ENCODE data around the gene MALT1. TPM values are rescaled to one million over a fixed set of nuclear protein-coding genes. Genes with fewer than 3 reads are reported as not detected.

Gene MALT1
- polyA plus RNA-seq, 3 donors from 2014 or later = 18.8 to 34.2 (median 30.6) TPM

DNA sequence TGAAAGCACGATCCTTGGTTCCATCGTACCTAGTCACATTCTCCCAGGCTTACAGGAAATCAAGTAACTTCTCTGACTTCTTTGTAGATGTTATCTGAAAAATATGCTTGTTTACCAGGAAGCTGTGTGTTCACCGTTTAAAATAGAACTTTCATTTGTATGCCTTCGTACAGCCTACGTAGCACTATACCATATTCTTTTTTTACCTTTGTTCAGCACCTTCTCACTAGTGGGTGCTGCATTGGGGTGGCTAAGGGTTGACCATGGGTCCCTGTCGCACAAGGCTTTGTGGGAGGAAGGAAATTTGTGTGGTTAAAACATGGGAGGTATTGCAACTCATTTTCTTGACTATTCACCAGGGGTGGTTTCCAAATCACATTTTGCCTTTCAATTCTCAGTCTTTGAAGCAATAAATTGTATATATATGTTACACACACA is 16.6 kb downstream of the MALT1 start:
- peaks cover 16 to 26% (median 20%) of the 10 kb centered on the region in 3 donors for H3K36me3 Mint-ChIP-seq
- DNase-seq = peak; percentile 61 to 74 (median 68)
- peak overlapping the region; percentile 77 to 90 (median 82) for H3K4me3 Mint-ChIP-seq
- no peaks in the 10 kb centered on the region for H3K9me3 Mint-ChIP-seq
- peaks cover 0 to 9% (median 0%) of the 10 kb centered on the region in 3 donors for H3K27me3 Mint-ChIP-seq (ENCODE audit: low read depth in 3 of 3)
- peaks cover 45 to 69% of the 10 kb centered on the region in 2 donors for H3K4me1 Mint-ChIP-seq
- H3K27ac Mint-ChIP-seq = peak overlapping the region; percentile 81 to 98 (median 92)

DNA sequence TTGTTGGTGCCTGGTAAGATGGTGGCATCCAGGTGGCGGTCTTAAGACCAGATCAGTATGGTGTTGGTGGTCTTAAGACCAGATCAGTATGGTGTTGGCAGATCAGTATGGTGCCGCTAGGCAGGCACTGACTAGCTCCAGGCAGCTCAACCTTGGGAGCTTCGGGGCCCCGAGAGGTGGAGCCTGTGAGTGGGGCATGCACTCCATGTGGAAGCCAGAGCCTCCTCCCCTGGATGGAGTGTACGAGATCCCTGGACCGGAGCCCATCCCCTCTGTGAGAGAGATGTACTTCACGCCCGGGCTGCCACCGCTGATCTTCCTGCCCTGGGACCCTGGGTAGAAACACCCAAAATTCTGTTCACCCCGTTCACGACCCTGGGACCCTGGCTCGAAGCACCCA is 19.0 kb downstream of the MALT1 start:
- peak overlapping the region in 3 of 6 donors; percentile 45 to 78 (median 56) for H3K27ac Mint-ChIP-seq
- peaks cover 6 to 19% (median 19%) of the 10 kb centered on the region in 3 donors for H3K36me3 Mint-ChIP-seq
- H3K4me3 Mint-ChIP-seq = no peak overlapping the region
- H3K4me1 Mint-ChIP-seq = peaks cover 56 to 78% of the 10 kb centered on the region in 2 donors
- DNase-seq = no peak
- peaks cover 0 to 12% (median 0%) of the 10 kb centered on the region in 3 donors for H3K27me3 Mint-ChIP-seq (ENCODE audit: low read depth in 3 of 3)
- H3K9me3 Mint-ChIP-seq = no peaks in the 10 kb centered on the region

DNA sequence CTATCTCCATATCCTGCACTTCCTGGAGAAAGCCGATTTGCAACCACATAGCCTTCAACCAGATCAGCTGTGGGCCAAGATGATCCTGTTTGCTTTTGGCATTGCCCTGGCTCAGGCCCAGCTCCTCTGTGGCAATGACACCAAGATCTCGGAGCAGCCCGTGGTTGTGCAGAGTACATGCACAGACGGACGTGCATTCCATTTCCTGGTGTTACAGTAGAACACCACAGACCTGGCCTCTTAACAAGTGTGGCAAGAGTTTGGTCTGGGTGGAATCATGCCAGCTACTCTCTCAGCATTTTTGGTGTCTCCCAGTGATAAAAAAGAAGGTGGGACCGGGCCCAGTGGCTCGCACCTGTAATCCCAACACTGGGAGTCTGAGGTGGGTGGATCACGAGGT is 20.0 kb downstream of the MALT1 start:
- Mint-ChIP-seq H3K27me3 (ENCODE audit: low read depth in 3 of 3) (peaks cover 0 to 12% (median 0%) of the 10 kb centered on the region in 3 donors), H3K9me3 (no peaks in the 10 kb centered on the region), H3K27ac (no peak overlapping the region), H3K4me3 (no peak overlapping the region), H3K36me3 (peaks cover 12 to 27% (median 25%) of the 10 kb centered on the region in 3 donors), H3K4me1 (peaks cover 57 to 86% of the 10 kb centered on the region in 2 donors)
- DNase-seq = peak in 2 of 3 donors; percentile 11 to 24

DNA sequence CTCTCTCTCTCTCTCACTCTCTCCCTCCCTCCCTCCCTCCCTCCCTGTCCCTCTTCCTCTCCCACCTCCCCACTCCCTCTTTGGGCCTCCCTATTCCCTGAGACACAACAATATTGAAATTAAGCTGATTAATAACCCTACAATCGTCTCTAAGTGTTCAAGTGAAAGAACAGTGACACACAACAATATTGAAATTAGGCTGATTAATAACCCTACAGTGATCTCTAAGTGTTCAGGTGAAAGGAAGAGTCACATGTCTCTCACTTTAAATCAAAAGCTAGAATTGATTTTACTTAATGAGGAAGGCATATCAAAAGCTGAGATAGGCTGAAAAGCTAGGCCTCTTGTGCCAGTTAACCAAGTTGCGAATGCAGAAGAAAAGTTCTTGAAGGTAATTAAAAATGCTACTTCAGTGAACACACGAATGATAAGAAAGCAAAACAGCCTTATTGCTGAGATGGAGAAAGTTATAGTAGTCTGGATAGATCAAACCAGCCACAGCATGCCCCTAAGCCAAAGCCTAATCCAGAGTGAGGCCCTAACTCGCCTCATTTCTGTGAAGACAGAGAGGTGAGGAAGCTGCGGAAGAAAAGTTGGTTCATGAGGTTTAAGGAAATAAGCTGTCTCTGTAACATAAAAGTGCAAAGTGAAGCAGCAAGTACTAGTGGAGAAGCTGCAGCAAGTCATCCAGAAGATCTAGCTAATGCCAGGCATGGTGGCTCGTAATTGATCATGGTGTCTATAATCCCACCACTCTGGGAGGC is 21.3 kb downstream of the MALT1 start:
- Mint-ChIP-seq H3K4me3 (no peak overlapping the region), H3K27ac (peak overlapping the region in 4 of 6 donors; percentile 47 to 77 (median 56)), H3K4me1 (peaks cover 53 to 78% of the 10 kb centered on the region in 2 donors), H3K36me3 (peaks cover 15 to 34% (median 32%) of the 10 kb centered on the region in 3 donors), H3K9me3 (no peaks in the 10 kb centered on the region), H3K27me3 (ENCODE audit: low read depth in 3 of 3) (peaks cover 0 to 10% (median 0%) of the 10 kb centered on the region in 3 donors)
- DNase-seq = no peak

DNA sequence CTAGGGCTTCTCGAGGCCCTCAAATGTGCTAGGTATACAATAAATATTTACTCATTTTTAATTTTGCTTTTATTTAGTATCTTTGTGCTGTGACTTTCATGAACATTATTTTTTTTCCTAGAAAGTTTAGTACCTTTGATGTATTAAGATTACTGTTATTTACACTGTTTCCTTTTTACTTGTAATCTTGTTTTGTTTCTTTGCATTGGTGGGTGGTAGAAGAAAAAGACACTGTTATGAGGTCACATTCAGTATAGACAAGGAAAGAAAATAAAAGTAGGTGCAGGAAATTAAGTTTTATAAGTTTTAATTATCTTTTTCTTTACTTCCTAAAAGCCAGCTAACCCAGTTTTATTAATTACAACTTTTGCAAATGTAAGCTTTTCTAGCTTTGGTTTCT is 23.0 kb downstream of the MALT1 start:
- Mint-ChIP-seq H3K36me3 (peaks cover 15 to 37% (median 35%) of the 10 kb centered on the region in 3 donors), H3K9me3 (no peaks in the 10 kb centered on the region), H3K27ac (peak overlapping the region in 3 of 6 donors; percentile 24 to 50 (median 47)), H3K4me3 (no peak overlapping the region), H3K27me3 (ENCODE audit: low read depth in 3 of 3) (peaks cover 0 to 5% (median 2%) of the 10 kb centered on the region in 3 donors), H3K4me1 (peaks cover 42 to 61% of the 10 kb centered on the region in 2 donors)
- DNase-seq = no peak

DNA sequence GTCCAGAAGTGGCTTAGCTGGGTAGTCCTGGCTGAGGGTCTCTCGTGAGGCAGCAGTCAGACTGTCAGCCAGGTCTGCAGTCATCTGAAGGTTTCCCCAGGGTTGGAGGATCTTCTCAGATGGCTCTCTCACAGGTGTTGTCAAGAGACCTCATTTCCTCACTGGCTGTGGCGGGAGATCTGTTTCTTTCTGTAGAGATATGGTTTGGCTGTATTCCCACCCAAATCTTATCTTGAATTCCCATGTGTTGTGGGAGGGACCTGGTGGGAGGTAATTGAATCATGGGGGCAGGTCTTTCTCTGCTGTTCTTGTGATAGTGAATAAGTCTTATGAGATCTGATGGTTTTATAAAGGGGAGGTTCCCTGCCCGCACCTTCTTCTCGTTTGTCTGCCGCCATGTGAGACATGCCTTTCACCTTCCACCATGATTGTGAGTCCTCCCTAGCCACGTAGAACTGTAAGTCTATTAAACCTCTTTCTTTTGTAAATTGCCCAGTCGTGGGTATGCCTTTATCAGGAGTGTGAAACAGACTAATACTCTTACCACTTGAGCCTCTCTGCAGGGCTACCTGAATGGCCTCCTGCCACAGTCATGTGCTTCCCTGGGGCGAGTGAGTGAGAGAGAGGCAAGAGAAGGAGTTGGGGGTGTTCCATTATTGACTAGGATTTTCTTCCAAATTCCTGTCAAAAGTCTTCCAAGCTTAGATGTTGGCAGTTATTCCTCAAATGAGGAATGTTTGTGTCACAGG is 23.6 kb downstream of the MALT1 start:
- Mint-ChIP-seq H3K4me3 (no peak overlapping the region), H3K9me3 (no peaks in the 10 kb centered on the region), H3K27ac (peak overlapping the region in 3 of 6 donors; percentile 24 to 71 (median 30)), H3K4me1 (peaks cover 35 to 55% of the 10 kb centered on the region in 2 donors), H3K27me3 (ENCODE audit: low read depth in 3 of 3) (peaks cover 0 to 4% (median 2%) of the 10 kb centered on the region in 3 donors), H3K36me3 (peaks cover 10 to 30% (median 28%) of the 10 kb centered on the region in 3 donors)
- no peak for DNase-seq

DNA sequence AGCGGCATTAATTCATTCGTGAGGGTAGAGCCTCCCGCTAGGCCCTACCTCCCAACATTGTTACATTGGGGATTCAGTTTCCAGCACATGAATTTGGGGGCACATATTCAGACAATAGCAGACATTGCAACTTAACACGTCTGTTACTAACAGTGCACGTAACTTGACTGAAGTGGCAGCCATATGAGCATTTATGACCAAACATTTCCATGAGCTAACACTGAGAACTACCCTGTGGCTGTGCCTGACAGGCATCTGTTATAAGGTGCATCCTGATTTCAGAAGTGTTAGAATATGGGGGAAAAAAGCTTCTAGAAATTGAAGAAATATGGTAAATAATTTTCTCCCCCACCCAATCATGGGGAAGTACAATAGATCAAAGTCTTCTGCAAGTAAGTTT is 24.5 kb downstream of the MALT1 start:
- Mint-ChIP-seq H3K27me3 (ENCODE audit: low read depth in 3 of 3) (peaks cover 0 to 4% (median 2%) of the 10 kb centered on the region in 3 donors), H3K9me3 (no peaks in the 10 kb centered on the region), H3K36me3 (peaks cover 10 to 23% (median 21%) of the 10 kb centered on the region in 3 donors), H3K27ac (peak overlapping the region in 2 of 6 donors; percentile 23 to 37), H3K4me1 (peaks cover 30 to 46% of the 10 kb centered on the region in 2 donors), H3K4me3 (no peak overlapping the region)
- no peak for DNase-seq

DNA sequence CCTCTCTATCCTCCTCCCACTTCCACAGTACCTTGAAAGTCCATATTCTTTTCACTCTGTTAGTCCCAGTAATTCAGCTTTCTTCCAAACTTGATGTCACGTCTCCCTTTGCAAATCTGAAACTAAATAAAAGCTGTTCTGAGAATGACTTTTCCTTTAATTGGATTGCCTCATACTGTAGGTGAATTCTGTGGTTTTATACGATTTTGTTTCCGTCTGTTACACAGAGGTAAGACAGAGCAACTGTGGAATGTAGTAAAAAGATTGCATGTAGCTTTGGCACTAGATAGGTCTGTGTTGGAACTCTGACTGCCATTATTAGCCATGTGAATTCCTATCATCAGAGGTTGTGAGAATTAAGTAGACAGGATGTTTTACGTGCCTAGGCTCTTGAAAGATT is 25.9 kb downstream of the MALT1 start:
- Mint-ChIP-seq H3K27ac (peak overlapping the region in 2 of 6 donors; percentile 7 to 49), H3K27me3 (ENCODE audit: low read depth in 3 of 3) (peaks cover 0 to 4% (median 2%) of the 10 kb centered on the region in 3 donors), H3K4me3 (no peak overlapping the region), H3K9me3 (no peaks in the 10 kb centered on the region), H3K36me3 (peaks cover 12 to 30% (median 27%) of the 10 kb centered on the region in 3 donors), H3K4me1 (peaks cover 25 to 39% of the 10 kb centered on the region in 2 donors)
- no peak for DNase-seq

DNA sequence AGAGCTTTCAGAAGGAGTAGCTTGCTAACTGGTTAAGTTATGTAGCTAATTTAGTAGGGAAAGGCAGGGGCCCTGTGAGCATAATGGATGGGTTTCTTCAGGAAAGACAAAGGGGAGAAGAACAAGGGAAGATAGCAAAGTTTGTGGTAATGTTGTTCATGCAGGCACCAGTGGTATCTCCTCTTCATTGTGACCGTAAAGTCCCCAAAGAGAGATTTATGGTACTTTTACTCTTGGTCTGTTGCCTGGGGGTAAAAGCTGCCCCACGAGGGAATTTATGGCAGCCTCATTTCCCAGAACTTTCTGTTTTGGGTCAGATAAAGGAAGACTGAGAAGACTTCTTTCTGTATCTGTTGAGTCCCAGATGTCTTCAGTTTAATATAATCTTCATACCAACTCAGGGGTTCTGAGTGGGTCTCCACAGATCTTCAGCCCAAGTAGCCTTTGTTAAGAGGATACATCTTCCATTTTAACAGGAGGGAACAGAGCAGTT is 27.5 kb downstream of the MALT1 start:
- Mint-ChIP-seq H3K4me3 (no peak overlapping the region), H3K4me1 (peaks cover 18 to 25% of the 10 kb centered on the region in 2 donors), H3K27ac (no peak overlapping the region), H3K36me3 (peaks cover 17 to 35% (median 33%) of the 10 kb centered on the region in 3 donors), H3K27me3 (ENCODE audit: low read depth in 3 of 3) (peaks cover 0 to 3% (median 2%) of the 10 kb centered on the region in 3 donors), H3K9me3 (no peaks in the 10 kb centered on the region)
- no peak for DNase-seq

DNA sequence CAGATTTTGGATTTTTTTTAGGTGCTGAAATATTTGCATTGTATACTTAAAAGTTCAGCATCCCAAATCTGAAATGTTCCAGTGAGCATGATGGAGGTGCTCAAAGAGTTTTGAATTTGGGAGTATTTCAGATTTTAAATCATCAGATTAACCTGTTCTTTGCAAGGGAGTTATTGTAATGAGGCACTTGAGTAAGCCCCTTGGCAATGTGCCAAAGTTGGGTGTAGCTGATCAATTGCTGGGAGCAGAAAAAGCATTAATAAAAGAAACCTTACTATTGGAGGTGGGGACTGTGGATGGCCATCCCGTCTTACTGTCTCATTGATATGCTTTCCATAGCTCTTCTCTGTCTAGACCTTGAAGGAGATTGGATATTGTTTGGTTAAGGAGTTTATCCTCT is 28.3 kb downstream of the MALT1 start:
- peaks cover 14 to 24% of the 10 kb centered on the region in 2 donors for H3K4me1 Mint-ChIP-seq
- H3K4me3 Mint-ChIP-seq = no peak overlapping the region
- H3K9me3 Mint-ChIP-seq = no peaks in the 10 kb centered on the region
- peaks cover 0 to 2% (median 2%) of the 10 kb centered on the region in 3 donors for H3K27me3 Mint-ChIP-seq (ENCODE audit: low read depth in 3 of 3)
- no peak overlapping the region for H3K27ac Mint-ChIP-seq
- peaks cover 21 to 39% (median 35%) of the 10 kb centered on the region in 3 donors for H3K36me3 Mint-ChIP-seq
- DNase-seq = no peak

DNA sequence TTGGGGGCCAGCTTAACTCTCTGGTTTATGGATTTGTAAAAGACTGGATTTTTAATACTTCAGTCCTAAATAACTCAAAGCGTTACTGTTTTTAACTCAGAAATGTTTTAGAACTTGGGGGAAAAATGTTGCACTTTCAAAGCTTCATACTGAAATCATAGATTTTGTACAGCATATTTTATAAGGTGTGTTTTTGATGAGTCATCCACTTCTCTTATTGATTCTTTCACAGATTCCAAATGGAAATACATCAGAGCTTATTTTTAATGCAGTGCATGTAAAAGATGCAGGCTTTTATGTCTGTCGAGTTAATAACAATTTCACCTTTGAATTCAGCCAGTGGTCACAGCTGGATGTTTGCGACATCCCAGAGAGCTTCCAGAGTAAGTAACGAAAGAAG is 28.9 kb downstream of the MALT1 start:
- Mint-ChIP-seq H3K27ac (no peak overlapping the region), H3K4me3 (no peak overlapping the region), H3K36me3 (peaks cover 21 to 38% (median 35%) of the 10 kb centered on the region in 3 donors), H3K27me3 (ENCODE audit: low read depth in 3 of 3) (peaks cover 0 to 2% (median 2%) of the 10 kb centered on the region in 3 donors), H3K4me1 (peaks cover 8 to 18% of the 10 kb centered on the region in 2 donors), H3K9me3 (no peaks in the 10 kb centered on the region)
- no peak for DNase-seq

DNA sequence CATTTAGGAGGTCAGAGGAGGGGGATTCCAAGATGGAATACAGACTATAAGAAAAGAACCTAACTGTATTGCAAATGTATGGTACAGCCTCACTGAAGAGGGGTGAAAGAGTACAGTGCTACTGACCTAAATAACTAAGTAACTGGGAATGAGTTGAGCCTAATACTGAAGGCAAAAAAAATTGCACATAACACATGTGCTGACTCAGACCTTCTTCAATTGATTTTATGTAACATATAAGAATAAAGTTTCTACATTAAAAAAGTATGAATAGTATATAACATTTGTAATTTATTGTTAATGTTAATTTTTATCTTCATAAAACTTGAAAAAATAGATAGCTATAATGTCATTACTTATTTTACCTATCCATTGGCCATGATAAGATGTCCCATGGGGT is 41.7 kb downstream of the MALT1 start:
- H3K27me3 Mint-ChIP-seq (ENCODE audit: low read depth in 3 of 3) = no peaks in the 10 kb centered on the region
- no peaks in the 10 kb centered on the region for H3K9me3 Mint-ChIP-seq
- no peak for DNase-seq
- H3K27ac Mint-ChIP-seq = peak overlapping the region in 1 of 6 donors; percentile 51
- peaks cover 34 to 35% of the 10 kb centered on the region in 2 donors for H3K4me1 Mint-ChIP-seq
- peaks cover 0 to 13% (median 9%) of the 10 kb centered on the region in 3 donors for H3K36me3 Mint-ChIP-seq
- no peak overlapping the region for H3K4me3 Mint-ChIP-seq

DNA sequence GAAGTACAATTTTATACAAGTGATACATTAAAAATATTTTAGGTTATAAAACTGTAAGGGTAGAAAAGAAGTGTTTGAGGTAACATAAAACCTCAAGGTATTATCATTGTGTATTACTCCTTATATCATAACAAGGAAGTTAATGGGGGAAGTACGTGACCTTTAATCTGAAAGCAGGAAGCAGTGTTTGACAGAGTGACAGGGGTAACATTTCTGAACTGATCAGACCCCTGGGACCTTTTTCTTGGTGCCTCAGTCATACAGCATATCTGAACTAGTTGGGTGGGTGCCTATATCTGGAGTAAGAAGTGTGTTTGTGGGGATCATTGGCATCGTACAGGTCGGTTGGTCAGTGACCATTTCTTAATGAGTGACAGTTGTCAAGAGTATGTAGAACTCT is 43.0 kb downstream of the MALT1 start:
- no peaks in the 10 kb centered on the region for H3K9me3 Mint-ChIP-seq
- H3K4me3 Mint-ChIP-seq = peak overlapping the region in 4 of 5 donors; percentile 22 to 58 (median 40)
- H3K4me1 Mint-ChIP-seq = peaks cover 35 to 37% of the 10 kb centered on the region in 2 donors
- H3K27me3 Mint-ChIP-seq (ENCODE audit: low read depth in 3 of 3) = no peaks in the 10 kb centered on the region
- H3K27ac Mint-ChIP-seq = peak overlapping the region; percentile 80 to 97 (median 88)
- H3K36me3 Mint-ChIP-seq = peaks cover 0 to 12% (median 10%) of the 10 kb centered on the region in 3 donors
- no peak for DNase-seq
